Naive B cell (primary cell): ENCODE measurements around the gene GPRC5D. TPM values are rescaled to one million over a fixed set of nuclear protein-coding genes. Genes with fewer than 3 reads are reported as not detected.

ENCODE experiments used
- ATAC-seq, 2 donors: fragments of 150-1000 bp; cut with Tn5 transposase; 2 replicates each; pipeline ENCODE4 v1.10.0; 2021; ENCODE audit warnings: low read depth in 2 of 2, mild to moderate bottlenecking in 2 of 2, moderate library complexity in 2 of 2
- DNase-seq: peaks from one replicate; pipeline ENCODE4 v3.0.0; 2022
- H3K27ac Mint-ChIP-seq, 6 donors: one replicate each; pipeline ENCODE4 v1.8.0; 2020 to 2022; ENCODE audit warnings: mild to moderate bottlenecking in 6 of 6, mixed read lengths in 6 of 6, moderate library complexity in 5 of 6, inconsistent platforms in 2 of 6
- H3K27me3 Mint-ChIP-seq, 3 donors: one replicate each; pipeline ENCODE4 v1.8.0; 2021 to 2022; ENCODE audit warnings: mixed read lengths in 3 of 3, mild to moderate bottlenecking in 1 of 3
- H3K36me3 Mint-ChIP-seq, 2 donors: one replicate each; pipeline ENCODE4 v1.8.0; 2020 to 2022; ENCODE audit warnings: mixed read lengths in 2 of 2, inconsistent platforms in 1 of 2, mild to moderate bottlenecking in 1 of 2
- H3K4me1 Mint-ChIP-seq, 3 donors: one replicate each; pipeline ENCODE4 v1.8.0; 2020 to 2022; ENCODE audit warnings: mixed read lengths in 3 of 3, inconsistent platforms in 1 of 3, mild to moderate bottlenecking in 1 of 3, moderate library complexity in 1 of 3
- H3K4me3 Mint-ChIP-seq, 8 donors: one replicate each; pipeline ENCODE4 v1.8.0; 2020 to 2022; ENCODE audit warnings: mild to moderate bottlenecking in 8 of 8, mixed read lengths in 8 of 8, moderate library complexity in 8 of 8, inconsistent platforms in 2 of 8
- H3K9me3 Mint-ChIP-seq, 7 donors: one replicate each; pipeline ENCODE4 v1.8.0; 2020 to 2022; ENCODE audit warnings: mixed read lengths in 7 of 7, mild to moderate bottlenecking in 5 of 7, inconsistent platforms in 2 of 7, moderate library complexity in 1 of 7
- polyA plus RNA-seq, 6 donors: library from polyadenylated mRNA; unstranded; fragments of 300-500 nt; fragmentation: Illumina TruSeq; gene quantifications; one replicate each; pipeline ENCODE4 v1.2.3, GENCODE V29; 2021; ENCODE audit warnings: low read depth in 6 of 6

GPRC5D gene
- polyA plus RNA-seq, 6 donors from 2014 or later: 0.32 TPM; not detected in 5

- peaks cover 0 to 2% (median 0%) of the 10 kb centered on the region in 7 donors for H3K9me3 Mint-ChIP-seq
- no peaks in the 10 kb centered on the region for H3K36me3 Mint-ChIP-seq
- ATAC-seq: no peak
- H3K27me3 Mint-ChIP-seq: peaks cover 0 to 15% (median 13%) of the 10 kb centered on the region in 3 donors
- H3K4me3 Mint-ChIP-seq: no peak overlapping the region
- H3K27ac Mint-ChIP-seq: peak overlapping the region in 1 of 6 donors; percentile 51
- H3K4me1 Mint-ChIP-seq: no peaks in the 10 kb centered on the region
- no peak for DNase-seq
Measured at GRCh38 chr12:12924169-12924568, 27.8 kb downstream of the GPRC5D start.

- peaks cover 0 to 2% (median 0%) of the 10 kb centered on the region in 7 donors for H3K9me3 Mint-ChIP-seq
- no peak for ATAC-seq
- DNase-seq: no peak
Measured at GRCh38 chr12:12922978-12923377, 29.0 kb downstream of the GPRC5D start.

GRCh38 chr12:12922191-12922616 is 29.8 kb downstream of the GPRC5D start:
- Mint-ChIP-seq H3K27me3 (peaks cover 0 to 23% (median 20%) of the 10 kb centered on the region in 3 donors), H3K36me3 (no peaks in the 10 kb centered on the region), H3K9me3 (peaks cover 0 to 2% (median 0%) of the 10 kb centered on the region in 7 donors), H3K4me1 (no peaks in the 10 kb centered on the region), H3K4me3 (no peak overlapping the region), H3K27ac (no peak overlapping the region)
- no peak for ATAC-seq
- DNase-seq: no peak

More at GRCh38 chr12:12922978-12923377, 29.0 kb downstream of the GPRC5D start:
- Mint-ChIP-seq H3K4me1 (no peaks in the 10 kb centered on the region), H3K27me3 (peaks cover 0 to 20% (median 13%) of the 10 kb centered on the region in 3 donors), H3K27ac (no peak overlapping the region), H3K4me3 (no peak overlapping the region), H3K36me3 (no peaks in the 10 kb centered on the region)

- DNase-seq (no peak), ATAC-seq (no peak)
- H3K36me3 Mint-ChIP-seq: no peaks in the 10 kb centered on the region
- peak overlapping the region in 1 of 6 donors; percentile 24 for H3K27ac Mint-ChIP-seq
- H3K9me3 Mint-ChIP-seq: peaks cover 0 to 2% (median 0%) of the 10 kb centered on the region in 7 donors
- peaks cover 7 to 11% (median 9%) of the 10 kb centered on the region in 3 donors for H3K4me1 Mint-ChIP-seq
- no peak overlapping the region for H3K4me3 Mint-ChIP-seq
- H3K27me3 Mint-ChIP-seq: peaks cover 6 to 19% (median 9%) of the 10 kb centered on the region in 3 donors
Measured at GRCh38 chr12:12919666-12920435, 32.1 kb downstream of the GPRC5D start.

- Mint-ChIP-seq H3K36me3 (no peaks in the 10 kb centered on the region), H3K9me3 (peaks cover 0 to 2% (median 0%) of the 10 kb centered on the region in 7 donors)
- no peak for DNase-seq
Measured at GRCh38 chr12:12918781-12919389, 33.1 kb downstream of the GPRC5D start.

GRCh38 chr12:12917517-12917916 is 34.5 kb downstream of the GPRC5D start:
- peaks cover 6 to 26% (median 9%) of the 10 kb centered on the region in 3 donors for H3K27me3 Mint-ChIP-seq
- H3K4me1 Mint-ChIP-seq: peaks cover 7 to 11% (median 9%) of the 10 kb centered on the region in 3 donors
- peak overlapping the region in 1 of 8 donors; percentile 9 for H3K4me3 Mint-ChIP-seq
- H3K27ac Mint-ChIP-seq: no peak overlapping the region
- ATAC-seq (no peak), DNase-seq (no peak)
- peaks cover 0 to 2% (median 0%) of the 10 kb centered on the region in 7 donors for H3K9me3 Mint-ChIP-seq
- H3K36me3 Mint-ChIP-seq: no peaks in the 10 kb centered on the region

More at GRCh38 chr12:12918781-12919389, 33.1 kb downstream of the GPRC5D start:
- no peak overlapping the region for H3K27ac Mint-ChIP-seq
- H3K4me1 Mint-ChIP-seq: peaks cover 7 to 11% (median 9%) of the 10 kb centered on the region in 3 donors
- peaks cover 6 to 19% (median 9%) of the 10 kb centered on the region in 3 donors for H3K27me3 Mint-ChIP-seq
- ATAC-seq: no peak
- no peak overlapping the region for H3K4me3 Mint-ChIP-seq

- H3K27ac Mint-ChIP-seq: peak overlapping the region in 2 of 6 donors; percentile 13 to 58
- ATAC-seq: peak; percentile 97 to 98
- no peaks in the 10 kb centered on the region for H3K9me3 Mint-ChIP-seq
- peaks cover 6 to 26% (median 9%) of the 10 kb centered on the region in 3 donors for H3K27me3 Mint-ChIP-seq
- peak overlapping the region in 2 of 8 donors; percentile 27 to 68 for H3K4me3 Mint-ChIP-seq
- no peaks in the 10 kb centered on the region for H3K36me3 Mint-ChIP-seq
- peak; percentile 77 for DNase-seq
- H3K4me1 Mint-ChIP-seq: peaks cover 7 to 11% (median 9%) of the 10 kb centered on the region in 3 donors
Measured at GRCh38 chr12:12916135-12916944, 35.6 kb downstream of the GPRC5D start.

GRCh38 chr12:12915656-12916055 is 36.3 kb downstream of the GPRC5D start:
- ATAC-seq: no peak
- Mint-ChIP-seq H3K27me3 (peaks cover 6 to 26% (median 9%) of the 10 kb centered on the region in 3 donors), H3K36me3 (no peaks in the 10 kb centered on the region), H3K9me3 (no peaks in the 10 kb centered on the region), H3K4me1 (peaks cover 9 to 14% (median 12%) of the 10 kb centered on the region in 3 donors), H3K4me3 (no peak overlapping the region), H3K27ac (peak overlapping the region in 1 of 6 donors; percentile 77)
- no peak for DNase-seq

- H3K27ac Mint-ChIP-seq: peak overlapping the region in 1 of 6 donors; percentile 32
- no peaks in the 10 kb centered on the region for H3K9me3 Mint-ChIP-seq
- no peak for DNase-seq
- H3K4me1 Mint-ChIP-seq: peaks cover 29 to 34% (median 29%) of the 10 kb centered on the region in 3 donors
- peaks cover 6 to 20% (median 7%) of the 10 kb centered on the region in 3 donors for H3K27me3 Mint-ChIP-seq
- H3K4me3 Mint-ChIP-seq: no peak overlapping the region
- no peak for ATAC-seq
- no peaks in the 10 kb centered on the region for H3K36me3 Mint-ChIP-seq
Measured at GRCh38 chr12:12912711-12913110, 39.3 kb downstream of the GPRC5D start.

GRCh38 chr12:12909995-12910420 is 42.0 kb downstream of the GPRC5D start:
- H3K27ac Mint-ChIP-seq: peak overlapping the region; percentile 17 to 90 (median 56)
- H3K9me3 Mint-ChIP-seq: no peaks in the 10 kb centered on the region
- peak overlapping the region in 4 of 8 donors; percentile 38 to 57 (median 46) for H3K4me3 Mint-ChIP-seq
- no peaks in the 10 kb centered on the region for H3K36me3 Mint-ChIP-seq
- DNase-seq (no peak), ATAC-seq (no peak)
- peaks cover 20 to 23% (median 22%) of the 10 kb centered on the region in 3 donors for H3K4me1 Mint-ChIP-seq
- H3K27me3 Mint-ChIP-seq: peaks cover 0 to 12% (median 0%) of the 10 kb centered on the region in 3 donors

GRCh38 chr12:12909228-12909994 is 42.6 kb downstream of the GPRC5D start:
- Mint-ChIP-seq H3K4me1 (peaks cover 21 to 23% (median 22%) of the 10 kb centered on the region in 3 donors), H3K4me3 (peak overlapping the region in 3 of 8 donors; percentile 0 to 63 (median 51)), H3K36me3 (no peaks in the 10 kb centered on the region), H3K27ac (peak overlapping the region in 3 of 6 donors; percentile 2 to 44 (median 8)), H3K9me3 (no peaks in the 10 kb centered on the region), H3K27me3 (peaks cover 0 to 12% (median 0%) of the 10 kb centered on the region in 3 donors)
- peak; percentile 44 for DNase-seq
- peak; percentile 88 to 94 for ATAC-seq

- peaks cover 0 to 12% (median 0%) of the 10 kb centered on the region in 3 donors for H3K27me3 Mint-ChIP-seq
- H3K4me3 Mint-ChIP-seq: no peak overlapping the region
- peak overlapping the region in 1 of 6 donors; percentile 21 for H3K27ac Mint-ChIP-seq
- DNase-seq (no peak), ATAC-seq (no peak)
- H3K36me3 Mint-ChIP-seq: no peaks in the 10 kb centered on the region
- no peaks in the 10 kb centered on the region for H3K9me3 Mint-ChIP-seq
- peaks cover 27 to 30% (median 28%) of the 10 kb centered on the region in 3 donors for H3K4me1 Mint-ChIP-seq
Measured at GRCh38 chr12:12908711-12909110, 43.3 kb downstream of the GPRC5D start.
